GM18511 (cell line): ENCODE data around the gene DPF1.
"Not testable (repeated sequence)": the region's sequence is repeated elsewhere in the genome, so short reads cannot be mapped to it uniquely, and the experiment has no call there.

Experiments used
- ATAC-seq: cut with Tn5 transposase; IDR thresholded peaks from one replicate; pipeline ENCODE4 v1.9.1; 2021; ENCODE audit warnings: mild to moderate bottlenecking, moderate library complexity; ENCODE audit not compliant: unreplicated experiment

Gene DPF1

DNA sequence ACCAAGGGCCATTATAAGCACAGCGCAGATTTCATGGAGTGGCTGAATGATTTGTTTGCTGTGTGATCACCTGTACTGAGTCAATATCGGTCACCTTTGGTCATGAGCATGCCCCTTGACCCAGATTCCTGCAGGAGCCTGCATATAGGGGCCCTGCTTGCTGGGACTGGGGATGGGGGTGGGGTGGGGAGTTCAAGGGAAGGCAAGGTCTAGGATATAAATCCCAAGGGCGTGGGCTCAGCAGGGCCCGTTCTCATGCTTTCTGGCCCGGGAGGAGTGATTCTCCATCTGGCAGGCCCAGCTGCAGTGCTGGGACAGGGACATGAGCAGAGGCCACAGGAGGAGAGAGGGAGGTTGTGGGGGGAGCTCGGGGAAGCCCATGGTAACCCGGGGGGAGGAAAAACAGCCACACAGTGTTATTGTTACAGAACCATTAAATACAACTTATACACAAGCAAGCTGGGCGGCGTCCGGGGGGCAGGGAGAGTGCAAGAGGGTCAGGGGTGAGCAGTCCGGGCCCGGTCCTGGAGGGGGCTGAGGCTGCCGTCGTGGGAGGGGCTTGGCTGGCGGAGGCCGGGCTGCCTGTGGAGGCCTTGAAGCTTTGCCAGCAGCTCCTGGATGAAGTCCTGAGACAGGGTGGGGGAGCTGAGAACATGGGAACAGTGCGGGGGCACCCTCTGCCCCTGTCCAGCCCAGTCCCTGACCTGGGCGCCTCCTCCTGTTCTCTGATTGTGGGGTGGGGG is 27.0 kb upstream of the DPF1 start:
- ATAC-seq: no peak

- no peak for ATAC-seq
Observed at GRCh38 chr19:38250428-38250820, 26.4 kb upstream of the DPF1 start.

DNA sequence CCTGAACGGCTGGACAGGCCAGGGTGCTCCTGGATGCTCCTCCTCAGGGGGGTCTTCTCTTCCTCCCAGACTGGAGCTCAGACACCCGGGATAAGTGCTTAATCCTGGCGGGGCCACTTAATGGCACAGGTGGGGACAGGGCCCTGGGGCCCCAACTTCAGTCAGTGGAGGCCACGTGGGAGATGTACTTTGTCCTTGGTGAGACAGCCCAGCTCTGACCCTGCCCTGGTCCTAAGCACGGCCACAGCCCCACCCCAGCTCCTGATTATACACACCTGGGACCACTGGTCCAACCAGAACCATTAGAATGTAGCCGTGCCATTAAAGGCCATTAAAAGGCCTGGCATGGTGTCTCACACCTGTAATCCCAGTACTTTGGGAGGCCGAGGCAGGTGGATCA is 24.4 kb upstream of the DPF1 start:
- ATAC-seq: no peak

DNA sequence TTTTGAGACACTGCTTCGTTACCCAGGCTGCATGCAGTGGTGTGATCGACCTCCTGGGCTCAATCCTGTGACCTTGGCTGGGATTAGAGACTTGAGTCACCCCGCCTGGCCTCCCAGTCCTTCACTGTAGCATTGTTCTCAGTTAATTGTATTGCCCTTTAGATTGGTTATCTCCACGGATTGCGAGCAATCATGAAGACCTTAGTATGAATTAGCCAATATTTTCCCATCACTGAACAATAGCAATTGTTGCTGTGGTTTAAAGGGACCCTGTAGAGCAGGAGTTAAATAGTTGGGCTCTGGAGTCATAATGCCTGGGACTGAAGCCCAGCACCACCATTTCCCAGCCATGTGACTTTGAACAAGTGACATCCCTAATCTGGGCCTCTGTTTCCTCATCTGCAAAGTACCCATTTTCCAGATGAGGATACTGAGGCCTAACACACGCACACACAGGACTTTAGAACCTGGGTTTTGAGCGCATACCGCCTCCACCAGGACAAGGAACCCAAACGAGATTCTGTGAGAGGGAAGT is 23.8 kb upstream of the DPF1 start:
- ATAC-seq: no peak

GRCh38 chr19:38247126-38247525 is 23.1 kb upstream of the DPF1 start:
- ATAC-seq: no peak

DNA sequence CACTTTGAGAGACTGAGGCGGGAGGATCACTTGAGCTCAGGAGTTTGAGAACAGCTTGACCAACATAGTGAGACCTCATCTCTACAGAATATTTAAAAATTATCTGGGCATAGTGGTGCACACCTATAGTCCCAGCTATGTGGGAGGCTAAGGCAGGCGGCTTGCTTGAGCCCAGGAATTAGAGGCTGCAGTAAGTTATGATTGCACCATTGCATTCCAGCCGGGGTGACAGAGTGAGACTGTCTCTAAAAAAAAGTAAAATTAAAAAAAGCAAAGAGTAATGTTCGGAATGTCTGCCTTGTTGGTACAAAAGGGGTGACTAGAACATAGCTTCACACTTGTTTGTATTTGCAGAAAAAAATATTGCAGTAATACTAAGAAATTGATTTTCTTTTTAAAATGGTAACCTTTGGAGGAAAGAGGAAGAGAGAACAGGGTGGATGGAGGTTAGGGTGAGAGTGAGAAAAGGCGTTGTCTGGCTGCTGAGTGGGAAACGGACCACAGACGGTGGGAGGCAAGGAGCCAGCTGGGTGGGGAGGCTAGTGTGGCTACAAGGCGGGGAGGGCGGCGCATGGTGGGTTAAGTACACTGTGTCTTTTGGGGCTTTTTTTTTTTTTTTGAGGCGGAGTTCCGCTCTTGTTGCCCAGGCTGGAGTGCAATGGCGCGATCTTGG is 21.9 kb upstream of the DPF1 start:
- ATAC-seq: no peak

DNA sequence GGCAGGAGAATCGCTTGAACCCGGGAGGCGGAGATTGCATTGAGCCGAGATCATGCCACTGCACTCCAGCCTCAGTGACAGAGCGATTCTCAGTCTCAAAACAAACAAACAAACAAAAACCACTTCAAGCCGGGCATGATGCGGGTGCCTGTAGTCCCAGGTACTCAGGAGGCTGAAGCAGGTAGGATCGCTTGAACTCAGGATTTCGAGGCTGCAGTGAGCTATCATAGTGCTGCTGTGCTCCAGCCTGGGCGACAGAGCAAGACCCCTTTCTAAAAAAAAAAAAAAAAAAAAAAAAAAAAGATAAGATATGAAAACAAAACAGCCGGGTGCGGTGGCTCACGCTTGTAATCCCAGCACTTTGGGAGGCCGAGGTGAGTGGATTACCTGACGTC is 19.3 kb upstream of the DPF1 start:
- no peak for ATAC-seq

GRCh38 chr19:38239816-38240215 is 15.8 kb upstream of the DPF1 start:
- ATAC-seq: no peak

DNA sequence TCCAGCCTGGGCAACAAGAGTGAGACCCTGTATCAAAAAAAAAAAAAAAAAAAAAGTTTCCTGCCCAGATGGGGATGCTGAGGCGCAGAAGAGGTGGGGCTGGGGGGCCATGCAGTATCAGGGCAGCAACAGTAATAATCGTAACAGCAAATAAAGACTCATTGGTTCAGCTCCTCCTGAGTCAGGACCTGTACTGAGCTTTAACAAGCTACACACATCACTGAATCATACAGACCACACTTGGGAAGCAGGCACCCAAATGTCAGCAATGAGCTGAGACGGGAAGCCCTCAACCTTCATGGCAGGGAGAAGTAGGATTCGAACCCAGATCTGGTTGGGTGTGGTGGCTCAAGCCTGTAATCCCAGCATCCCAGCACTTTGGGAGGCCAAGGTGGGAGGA is 10.6 kb upstream of the DPF1 start:
- ATAC-seq: no peak

- ATAC-seq: no peak
Observed at GRCh38 chr19:38233740-38234251, 9.8 kb upstream of the DPF1 start.

DNA sequence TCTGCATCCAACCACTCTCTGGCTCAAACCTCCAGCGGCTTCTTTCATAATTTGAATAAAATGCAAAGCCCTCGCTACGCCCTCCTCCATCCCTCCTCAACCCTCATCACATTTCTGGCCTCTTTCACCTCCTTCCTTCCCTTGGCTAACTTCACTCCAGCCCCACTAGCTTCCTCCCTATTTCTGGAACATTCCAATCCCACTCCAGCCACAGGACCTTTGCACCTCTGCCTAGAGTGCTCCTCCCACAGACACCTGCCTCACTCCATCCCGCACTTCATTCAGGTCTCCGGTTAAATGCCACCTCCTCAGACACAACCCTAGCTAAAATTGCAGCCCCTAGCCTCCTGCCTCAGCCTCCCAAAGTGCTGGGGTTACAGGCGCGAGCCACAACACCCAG is 7.9 kb upstream of the DPF1 start:
- ATAC-seq: no peak

- ATAC-seq: not testable (repeated sequence)
Observed at GRCh38 chr19:38230506-38231133, 6.6 kb upstream of the DPF1 start.

GRCh38 chr19:38229585-38230073 is 5.6 kb upstream of the DPF1 start:
- peak; percentile 76 for ATAC-seq

- ATAC-seq: no peak
Observed at GRCh38 chr19:38228491-38229439, 4.7 kb upstream of the DPF1 start.

DNA sequence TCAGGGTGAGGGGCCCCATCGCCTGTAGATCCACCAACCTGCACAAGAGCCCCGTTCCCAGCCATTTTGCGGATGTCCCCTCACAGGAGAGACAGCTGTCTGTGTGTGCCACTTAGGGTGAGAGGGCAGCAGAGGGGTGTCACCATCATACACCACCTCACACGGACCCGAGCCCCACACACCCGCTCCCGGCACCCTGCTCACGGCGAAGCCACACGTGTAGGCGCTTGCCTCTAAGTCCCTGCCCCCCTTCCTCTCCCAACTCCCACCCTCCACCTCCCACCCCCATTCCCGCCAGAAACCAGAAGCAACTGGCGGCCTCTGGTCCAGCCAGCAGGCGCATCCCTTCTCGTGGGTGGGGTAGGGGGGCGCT is 4.0 kb upstream of the DPF1 start:
- ATAC-seq: no peak

DNA sequence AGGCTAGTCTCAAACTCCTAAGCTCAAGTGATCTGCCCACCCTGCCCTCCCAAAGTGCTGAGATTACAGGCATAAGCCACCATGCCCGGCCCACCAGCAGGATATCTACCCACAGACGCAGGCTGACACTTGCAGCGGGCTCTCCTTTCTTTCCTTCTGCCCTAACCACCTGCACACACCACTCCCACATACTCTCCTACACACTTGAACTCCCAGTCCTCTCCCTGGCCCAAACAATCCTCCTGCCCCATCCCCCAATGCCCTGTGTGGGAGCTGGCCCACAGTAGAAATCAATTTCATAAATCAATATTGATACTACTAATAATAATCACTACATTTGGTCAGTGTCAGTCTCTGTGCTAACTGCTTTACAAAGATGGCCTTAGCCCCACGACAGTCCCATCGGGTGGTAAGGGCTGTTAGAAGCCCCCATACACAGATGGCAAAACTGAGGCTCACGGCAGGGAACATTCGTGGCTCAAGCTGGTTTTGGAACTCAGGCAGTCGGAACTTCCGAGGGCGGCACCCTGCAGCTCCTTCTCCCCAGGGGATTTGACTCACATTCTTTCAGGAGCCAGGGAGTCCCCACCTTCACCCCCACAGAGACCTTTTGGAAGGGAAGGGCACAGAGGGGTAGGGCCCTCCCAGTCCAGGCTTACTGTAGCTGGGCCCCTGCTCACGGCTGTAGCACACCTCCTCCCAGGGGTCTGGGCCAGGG is 3.4 kb upstream of the DPF1 start:
- ATAC-seq: no peak

DNA sequence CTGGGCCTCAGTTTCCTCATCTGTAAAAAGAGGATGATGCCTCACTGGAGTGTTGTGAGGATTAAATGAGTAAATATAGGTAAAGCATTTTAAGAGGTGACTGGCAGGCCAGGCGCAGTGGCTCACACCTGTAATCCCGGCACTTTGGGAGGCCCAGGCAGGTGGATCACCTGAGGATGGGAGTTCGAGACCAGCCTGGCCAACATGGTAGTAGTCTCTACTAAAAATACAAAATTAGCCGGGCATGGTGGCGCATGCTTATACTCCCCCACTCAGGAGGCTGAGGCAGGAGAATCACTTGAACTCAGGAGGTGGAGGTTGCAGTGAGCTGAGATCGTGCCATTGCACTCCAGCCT is 819 bp upstream of the DPF1 start:
- not testable (repeated sequence) for ATAC-seq

DNA sequence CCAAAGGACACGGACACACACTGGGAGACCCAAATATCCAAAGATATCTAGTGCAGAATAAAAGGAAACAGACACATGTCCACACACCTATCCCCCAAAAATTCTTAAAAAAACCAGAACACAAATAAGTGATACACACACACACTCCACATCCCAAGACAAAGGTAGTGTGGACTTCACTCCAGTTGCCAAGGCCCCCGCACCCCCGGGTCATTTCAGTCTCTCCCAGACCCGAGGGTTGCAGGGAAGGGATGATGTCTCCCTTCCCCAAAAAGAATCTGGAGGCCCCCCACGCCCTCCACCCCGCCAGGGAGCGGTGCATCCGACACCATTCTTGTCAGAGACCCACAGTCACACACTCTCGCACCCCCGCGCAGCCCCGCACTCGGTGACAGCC is 407 bp downstream of the DPF1 start:
- no peak for ATAC-seq

DNA sequence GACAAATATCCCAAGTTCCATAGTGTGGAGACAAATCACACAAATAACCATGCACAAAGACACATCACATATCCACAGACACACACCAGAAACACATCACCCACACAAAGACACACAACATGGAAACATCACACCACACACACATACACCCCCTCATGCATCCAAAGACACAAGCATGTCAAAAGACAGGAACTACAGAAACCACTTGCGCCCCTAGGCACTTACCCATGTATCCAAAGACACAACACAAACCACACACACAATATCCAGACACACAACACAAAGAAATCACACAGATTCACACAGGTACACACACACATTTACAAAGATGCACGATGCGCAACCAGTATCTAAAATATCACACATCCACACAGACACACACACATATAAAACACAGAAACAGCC is 901 bp downstream of the DPF1 start:
- no peak for ATAC-seq
